HEK293 (cell line): ENCODE data around the gene TOMM34.

Source experiments
- CTCF ChIA-PET: fragments of 350-600 bp; formaldehyde crosslinking; extraction: SDS; loops from one replicate; lab custom pipeline; 2021; ENCODE audit warnings: antibody characterized with exemption; lab: Yijun Ruan, JAX
- POLR2A ChIA-PET: fragments of 300-600 bp; formaldehyde crosslinking; extraction: SDS; loops from one replicate; lab custom pipeline; 2020; ENCODE audit warnings: antibody characterized with exemption, inconsistent platforms; lab: Yijun Ruan, JAX
- H3K27ac ChIP-seq: fragments of 200-500 bp; sonication (Bioruptor generic); 2 replicates; pipeline ENCODE4 v1.5.1; 2014; ENCODE audit warnings: low read depth, low read length, control low read depth, inconsistent platforms; ENCODE audit errors: extremely low read depth
- H3K36me3 ChIP-seq, 2 experiments: fragments of 200-500 bp in 1 of 2; sonication (Bioruptor generic) in 1 of 2; 1 replicate in 1 of 2; 2 replicates in 1 of 2; pipeline ENCODE4 v1.5.1; 2014 to 2017; ENCODE audit warnings: inconsistent platforms in 2 of 2, low read length in 2 of 2; ENCODE audit not compliant: control insufficient read depth in 2 of 2, insufficient read depth in 1 of 2
- H3K4me1 ChIP-seq: fragments of 200-500 bp; sonication (Bioruptor generic); 2 replicates; pipeline ENCODE4 v1.5.1; 2014; ENCODE audit warnings: mild to moderate bottlenecking, low read length, inconsistent platforms; ENCODE audit not compliant: control insufficient read depth, insufficient read depth
- H3K4me3 ChIP-seq: 2 replicates; pipeline ENCODE4 v1.5.1; 2011; ENCODE audit warnings: low read depth, mild to moderate bottlenecking, control low read depth, low read length, moderate library complexity
- H3K9me3 ChIP-seq: fragments of 200-500 bp; sonication (Bioruptor generic); 2 replicates; pipeline ENCODE4 v1.5.1; 2014; ENCODE audit warnings: low read depth, low read length, inconsistent platforms; ENCODE audit not compliant: control insufficient read depth, insufficient read depth
- GLIS1 ChIP-seq: fragments of 450-650 bp; formaldehyde crosslinking; IDR thresholded peaks from 2 replicates; pipeline ENCODE4 v1.5.1; 2016; ENCODE audit warnings: missing biosample characterization, missing genetic modification characterization
- SP7 ChIP-seq: fragments of 450-650 bp; formaldehyde crosslinking; IDR thresholded peaks from 2 replicates; pipeline ENCODE4 v1.5.1; 2016; ENCODE audit warnings: missing biosample characterization, missing genetic modification characterization
- YY2 ChIP-seq: fragments of 450-650 bp; formaldehyde crosslinking; IDR thresholded peaks from 2 replicates; pipeline ENCODE4 v1.5.1; 2016; ENCODE audit warnings: missing biosample characterization, missing genetic modification characterization
- ZBTB21 ChIP-seq: fragments of 450-650 bp; formaldehyde crosslinking; IDR thresholded peaks from 2 replicates; pipeline ENCODE4 v1.5.1; 2017; ENCODE audit warnings: missing biosample characterization, missing genetic modification characterization
- ZBTB7A ChIP-seq: fragments of 450-650 bp; formaldehyde crosslinking; IDR thresholded peaks from 2 replicates; pipeline ENCODE4 v1.5.1; 2016; ENCODE audit warnings: low read depth, missing biosample characterization, missing genetic modification characterization
- ZFP69B ChIP-seq: fragments of 450-650 bp; formaldehyde crosslinking; IDR thresholded peaks from 2 replicates; pipeline ENCODE4 v1.5.1; 2016; ENCODE audit warnings: missing biosample characterization, missing genetic modification characterization
- ZNF184 ChIP-seq: fragments of 450-650 bp; IDR thresholded peaks from 2 replicates; pipeline ENCODE4 v1.5.1; 2018; ENCODE audit warnings: missing biosample characterization, mild to moderate bottlenecking, missing genetic modification characterization
- ZNF366 ChIP-seq: fragments of 450-650 bp; formaldehyde crosslinking; conservative IDR thresholded peaks from 2 replicates; pipeline ENCODE4 v1.5.1; 2016; ENCODE audit warnings: missing biosample characterization, missing genetic modification characterization
- ZNF37A ChIP-seq: fragments of 450-650 bp; IDR thresholded peaks from 2 replicates; pipeline ENCODE4 v1.5.1; 2018; ENCODE audit warnings: missing biosample characterization, missing genetic modification characterization
- ZNF394 ChIP-seq: fragments of 450-650 bp; formaldehyde crosslinking; IDR thresholded peaks from 2 replicates; pipeline ENCODE4 v1.5.1; 2016; ENCODE audit warnings: missing biosample characterization, missing genetic modification characterization, mild to moderate bottlenecking, moderate library complexity, borderline replicate concordance
- ZNF621 ChIP-seq: fragments of 450-650 bp; formaldehyde crosslinking; IDR thresholded peaks from 2 replicates; pipeline ENCODE4 v1.5.1; 2017; ENCODE audit warnings: missing biosample characterization, missing genetic modification characterization
- ZNF629 ChIP-seq: fragments of 450-650 bp; formaldehyde crosslinking; IDR thresholded peaks from 2 replicates; pipeline ENCODE4 v1.5.1; 2017; ENCODE audit warnings: missing biosample characterization, missing genetic modification characterization
- ZNF707 ChIP-seq: fragments of 450-650 bp; formaldehyde crosslinking; IDR thresholded peaks from 2 replicates; pipeline ENCODE4 v1.5.1; 2016; ENCODE audit warnings: missing biosample characterization, missing genetic modification characterization
- ZNF777 ChIP-seq: fragments of 450-650 bp; formaldehyde crosslinking; IDR thresholded peaks from 2 replicates; pipeline ENCODE4 v1.5.1; 2017; ENCODE audit warnings: missing biosample characterization, missing genetic modification characterization, borderline replicate concordance
- TF ChIP-seq, protein P1 (sequence below): fragments of 450-650 bp; formaldehyde crosslinking; IDR thresholded peaks from 2 replicates; pipeline ENCODE4 v1.5.1; 2017; ENCODE audit warnings: missing biosample characterization, missing genetic modification characterization
- TF ChIP-seq, protein P2 (sequence below): fragments of 450-650 bp; formaldehyde crosslinking; IDR thresholded peaks from 2 replicates; pipeline ENCODE4 v1.5.1; 2016; ENCODE audit warnings: missing biosample characterization, missing genetic modification characterization
- TF ChIP-seq, protein P3 (sequence below): fragments of 450-650 bp; formaldehyde crosslinking; IDR thresholded peaks from 2 replicates; pipeline ENCODE4 v1.5.1; 2016; ENCODE audit warnings: missing biosample characterization, missing genetic modification characterization, low read depth
- TF ChIP-seq, protein P4 (sequence below): fragments of 450-650 bp; formaldehyde crosslinking; IDR thresholded peaks from 2 replicates; pipeline ENCODE4 v1.5.1; 2016; ENCODE audit warnings: missing biosample characterization, missing genetic modification characterization, low read depth
- TF ChIP-seq, protein P5 (sequence below): fragments of 450-650 bp; formaldehyde crosslinking; IDR thresholded peaks from 2 replicates; pipeline ENCODE4 v1.5.1; 2017; ENCODE audit warnings: missing biosample characterization, missing genetic modification characterization
- TF ChIP-seq, protein P6 (sequence below): fragments of 450-650 bp; formaldehyde crosslinking; IDR thresholded peaks from 2 replicates; pipeline ENCODE4 v1.5.1; 2016; ENCODE audit warnings: missing biosample characterization, missing genetic modification characterization
- TF ChIP-seq, protein P7 (sequence below): fragments of 450-650 bp; formaldehyde crosslinking; IDR thresholded peaks from 2 replicates; pipeline ENCODE4 v1.5.1; 2017; ENCODE audit warnings: missing biosample characterization, missing genetic modification characterization

Gene TOMM34

DNA sequence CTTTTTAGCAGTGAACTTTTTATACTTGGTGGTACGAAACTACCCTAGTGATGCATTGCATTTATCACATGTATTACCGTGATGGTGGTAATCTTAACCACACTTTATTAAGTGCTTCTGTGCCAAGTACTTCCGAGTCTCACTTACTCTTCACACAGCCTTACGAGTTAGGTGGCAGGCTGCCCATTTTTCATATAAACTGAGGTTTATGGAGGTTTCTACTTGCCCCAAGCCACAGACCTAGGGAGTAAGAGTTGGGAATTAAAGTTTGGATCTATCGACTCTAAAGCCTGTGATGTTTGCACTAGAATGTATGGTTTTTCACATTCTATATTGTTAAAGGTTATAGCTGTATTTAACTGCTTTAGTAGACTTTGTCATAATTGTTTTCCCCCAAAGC lies 55.8 kb downstream of the TOMM34 start:
- H3K9me3 ChIP-seq: no peaks in the 10 kb centered on the region
- no peak overlapping the region for H3K4me3 ChIP-seq
- CTCF ChIA-PET: no interaction called here
- no peaks in the 10 kb centered on the region for H3K4me1 ChIP-seq
- POLR2A ChIA-PET: no interaction called here
- H3K27ac ChIP-seq: no peak overlapping the region
- TF ChIP-seq, protein P1, sequence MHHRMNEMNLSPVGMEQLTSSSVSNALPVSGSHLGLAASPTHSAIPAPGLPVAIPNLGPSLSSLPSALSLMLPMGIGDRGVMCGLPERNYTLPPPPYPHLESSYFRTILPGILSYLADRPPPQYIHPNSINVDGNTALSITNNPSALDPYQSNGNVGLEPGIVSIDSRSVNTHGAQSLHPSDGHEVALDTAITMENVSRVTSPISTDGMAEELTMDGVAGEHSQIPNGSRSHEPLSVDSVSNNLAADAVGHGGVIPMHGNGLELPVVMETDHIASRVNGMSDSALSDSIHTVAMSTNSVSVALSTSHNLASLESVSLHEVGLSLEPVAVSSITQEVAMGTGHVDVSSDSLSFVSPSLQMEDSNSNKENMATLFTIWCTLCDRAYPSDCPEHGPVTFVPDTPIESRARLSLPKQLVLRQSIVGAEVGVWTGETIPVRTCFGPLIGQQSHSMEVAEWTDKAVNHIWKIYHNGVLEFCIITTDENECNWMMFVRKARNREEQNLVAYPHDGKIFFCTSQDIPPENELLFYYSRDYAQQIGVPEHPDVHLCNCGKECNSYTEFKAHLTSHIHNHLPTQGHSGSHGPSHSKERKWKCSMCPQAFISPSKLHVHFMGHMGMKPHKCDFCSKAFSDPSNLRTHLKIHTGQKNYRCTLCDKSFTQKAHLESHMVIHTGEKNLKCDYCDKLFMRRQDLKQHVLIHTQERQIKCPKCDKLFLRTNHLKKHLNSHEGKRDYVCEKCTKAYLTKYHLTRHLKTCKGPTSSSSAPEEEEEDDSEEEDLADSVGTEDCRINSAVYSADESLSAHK (tag by site-specific recombination): peak; percentile 82
- TF ChIP-seq, protein P2, sequence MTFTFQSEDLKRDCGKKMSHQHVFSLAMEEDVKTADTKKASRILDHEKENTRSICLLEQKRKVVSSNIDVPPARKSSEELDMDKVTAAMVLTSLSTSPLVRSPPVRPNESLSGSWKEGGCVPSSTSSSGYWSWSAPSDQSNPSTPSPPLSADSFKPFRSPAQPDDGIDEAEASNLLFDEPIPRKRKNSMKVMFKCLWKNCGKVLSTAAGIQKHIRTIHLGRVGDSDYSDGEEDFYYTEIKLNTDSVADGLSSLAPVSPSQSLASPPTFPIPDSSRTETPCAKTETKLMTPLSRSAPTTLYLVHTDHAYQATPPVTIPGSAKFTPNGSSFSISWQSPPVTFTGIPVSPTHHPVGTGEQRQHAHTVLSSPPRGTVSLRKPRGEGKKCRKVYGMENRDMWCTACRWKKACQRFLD (tag by site-specific recombination): no peak
- peaks cover 25 to 89% of the 10 kb centered on the region in 2 experiments for H3K36me3 ChIP-seq

DNA sequence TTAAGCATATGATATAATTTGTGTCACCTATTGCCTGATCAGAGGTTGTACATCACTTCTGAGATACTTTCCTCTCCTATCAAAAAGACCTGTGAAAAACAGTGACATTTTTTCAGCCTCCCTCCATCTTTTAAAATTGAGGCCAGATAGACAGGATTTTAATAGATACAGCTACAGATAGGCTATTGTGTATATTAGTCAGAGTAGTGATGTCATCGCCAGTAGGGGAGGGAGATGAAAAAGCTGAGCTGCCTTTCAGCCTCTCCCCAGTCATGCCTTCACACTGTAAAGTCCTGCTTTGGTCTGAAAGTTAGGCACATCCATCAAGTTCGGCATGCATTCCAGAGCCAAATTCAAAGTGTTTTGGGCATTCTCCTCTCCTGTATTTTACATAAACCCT lies 58.2 kb downstream of the TOMM34 start:
- Histone ChIP-seq H3K9me3 (no peaks in the 10 kb centered on the region), H3K36me3 (peaks cover 21 to 74% of the 10 kb centered on the region in 2 experiments), H3K4me3 (no peak overlapping the region), H3K27ac (no peak overlapping the region), H3K4me1 (no peaks in the 10 kb centered on the region)
- CTCF ChIA-PET: no interaction called here
- POLR2A ChIA-PET: interaction anchor here (0.6 kb wide), 1 partner anchor 22 kb away, joined by 3 read pairs; no protein-coding TSS in a partner anchor
- 0 out of 2 replicates have a peak, but pooled peaks have one; percentile 27 for TF ChIP-seq ZNF394 (tag by site-specific recombination)
- TF ChIP-seq YY2 (tag by site-specific recombination): no peak
- peak; percentile 75; the same call in 1 of the 2 replicates for TF ChIP-seq ZNF366 (tag by site-specific recombination)
- TF ChIP-seq SP7 (tag by site-specific recombination): 0 out of 2 replicates have a peak, but pooled peaks have one; percentile 36
- TF ChIP-seq ZNF707: no peak
- TF ChIP-seq, protein P3, sequence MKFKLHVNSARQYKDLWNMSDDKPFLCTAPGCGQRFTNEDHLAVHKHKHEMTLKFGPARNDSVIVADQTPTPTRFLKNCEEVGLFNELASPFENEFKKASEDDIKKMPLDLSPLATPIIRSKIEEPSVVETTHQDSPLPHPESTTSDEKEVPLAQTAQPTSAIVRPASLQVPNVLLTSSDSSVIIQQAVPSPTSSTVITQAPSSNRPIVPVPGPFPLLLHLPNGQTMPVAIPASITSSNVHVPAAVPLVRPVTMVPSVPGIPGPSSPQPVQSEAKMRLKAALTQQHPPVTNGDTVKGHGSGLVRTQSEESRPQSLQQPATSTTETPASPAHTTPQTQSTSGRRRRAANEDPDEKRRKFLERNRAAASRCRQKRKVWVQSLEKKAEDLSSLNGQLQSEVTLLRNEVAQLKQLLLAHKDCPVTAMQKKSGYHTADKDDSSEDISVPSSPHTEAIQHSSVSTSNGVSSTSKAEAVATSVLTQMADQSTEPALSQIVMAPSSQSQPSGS (tag by site-specific recombination): peak; percentile 77
- TF ChIP-seq, protein P4, sequence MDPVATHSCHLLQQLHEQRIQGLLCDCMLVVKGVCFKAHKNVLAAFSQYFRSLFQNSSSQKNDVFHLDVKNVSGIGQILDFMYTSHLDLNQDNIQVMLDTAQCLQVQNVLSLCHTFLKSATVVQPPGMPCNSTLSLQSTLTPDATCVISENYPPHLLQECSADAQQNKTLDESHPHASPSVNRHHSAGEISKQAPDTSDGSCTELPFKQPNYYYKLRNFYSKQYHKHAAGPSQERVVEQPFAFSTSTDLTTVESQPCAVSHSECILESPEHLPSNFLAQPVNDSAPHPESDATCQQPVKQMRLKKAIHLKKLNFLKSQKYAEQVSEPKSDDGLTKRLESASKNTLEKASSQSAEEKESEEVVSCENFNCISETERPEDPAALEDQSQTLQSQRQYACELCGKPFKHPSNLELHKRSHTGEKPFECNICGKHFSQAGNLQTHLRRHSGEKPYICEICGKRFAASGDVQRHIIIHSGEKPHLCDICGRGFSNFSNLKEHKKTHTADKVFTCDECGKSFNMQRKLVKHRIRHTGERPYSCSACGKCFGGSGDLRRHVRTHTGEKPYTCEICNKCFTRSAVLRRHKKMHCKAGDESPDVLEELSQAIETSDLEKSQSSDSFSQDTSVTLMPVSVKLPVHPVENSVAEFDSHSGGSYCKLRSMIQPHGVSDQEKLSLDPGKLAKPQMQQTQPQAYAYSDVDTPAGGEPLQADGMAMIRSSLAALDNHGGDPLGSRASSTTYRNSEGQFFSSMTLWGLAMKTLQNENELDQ (tag by site-specific recombination): no peak
- TF ChIP-seq, protein P5, sequence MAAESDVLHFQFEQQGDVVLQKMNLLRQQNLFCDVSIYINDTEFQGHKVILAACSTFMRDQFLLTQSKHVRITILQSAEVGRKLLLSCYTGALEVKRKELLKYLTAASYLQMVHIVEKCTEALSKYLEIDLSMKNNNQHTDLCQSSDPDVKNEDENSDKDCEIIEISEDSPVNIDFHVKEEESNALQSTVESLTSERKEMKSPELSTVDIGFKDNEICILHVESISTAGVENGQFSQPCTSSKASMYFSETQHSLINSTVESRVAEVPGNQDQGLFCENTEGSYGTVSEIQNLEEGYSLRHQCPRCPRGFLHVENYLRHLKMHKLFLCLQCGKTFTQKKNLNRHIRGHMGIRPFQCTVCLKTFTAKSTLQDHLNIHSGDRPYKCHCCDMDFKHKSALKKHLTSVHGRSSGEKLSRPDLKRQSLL (tag by site-specific recombination): no peak
- peak; percentile 21; the same call in 1 of the 2 replicates for TF ChIP-seq GLIS1 (tag by site-specific recombination)
- no peak for TF ChIP-seq ZNF621 (tag by site-specific recombination)
- TF ChIP-seq ZBTB7A (tag by site-specific recombination): no peak
- TF ChIP-seq, protein P6, sequence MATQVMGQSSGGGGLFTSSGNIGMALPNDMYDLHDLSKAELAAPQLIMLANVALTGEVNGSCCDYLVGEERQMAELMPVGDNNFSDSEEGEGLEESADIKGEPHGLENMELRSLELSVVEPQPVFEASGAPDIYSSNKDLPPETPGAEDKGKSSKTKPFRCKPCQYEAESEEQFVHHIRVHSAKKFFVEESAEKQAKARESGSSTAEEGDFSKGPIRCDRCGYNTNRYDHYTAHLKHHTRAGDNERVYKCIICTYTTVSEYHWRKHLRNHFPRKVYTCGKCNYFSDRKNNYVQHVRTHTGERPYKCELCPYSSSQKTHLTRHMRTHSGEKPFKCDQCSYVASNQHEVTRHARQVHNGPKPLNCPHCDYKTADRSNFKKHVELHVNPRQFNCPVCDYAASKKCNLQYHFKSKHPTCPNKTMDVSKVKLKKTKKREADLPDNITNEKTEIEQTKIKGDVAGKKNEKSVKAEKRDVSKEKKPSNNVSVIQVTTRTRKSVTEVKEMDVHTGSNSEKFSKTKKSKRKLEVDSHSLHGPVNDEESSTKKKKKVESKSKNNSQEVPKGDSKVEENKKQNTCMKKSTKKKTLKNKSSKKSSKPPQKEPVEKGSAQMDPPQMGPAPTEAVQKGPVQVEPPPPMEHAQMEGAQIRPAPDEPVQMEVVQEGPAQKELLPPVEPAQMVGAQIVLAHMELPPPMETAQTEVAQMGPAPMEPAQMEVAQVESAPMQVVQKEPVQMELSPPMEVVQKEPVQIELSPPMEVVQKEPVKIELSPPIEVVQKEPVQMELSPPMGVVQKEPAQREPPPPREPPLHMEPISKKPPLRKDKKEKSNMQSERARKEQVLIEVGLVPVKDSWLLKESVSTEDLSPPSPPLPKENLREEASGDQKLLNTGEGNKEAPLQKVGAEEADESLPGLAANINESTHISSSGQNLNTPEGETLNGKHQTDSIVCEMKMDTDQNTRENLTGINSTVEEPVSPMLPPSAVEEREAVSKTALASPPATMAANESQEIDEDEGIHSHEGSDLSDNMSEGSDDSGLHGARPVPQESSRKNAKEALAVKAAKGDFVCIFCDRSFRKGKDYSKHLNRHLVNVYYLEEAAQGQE (tag by site-specific recombination): no peak
- peak; percentile 59 for TF ChIP-seq ZBTB21 (tag by site-specific recombination)
- 0 out of 2 replicates have a peak, but pooled peaks have one; percentile 22 for TF ChIP-seq ZNF184
- peak; percentile 86 for TF ChIP-seq ZNF629
- TF ChIP-seq, protein P7, sequence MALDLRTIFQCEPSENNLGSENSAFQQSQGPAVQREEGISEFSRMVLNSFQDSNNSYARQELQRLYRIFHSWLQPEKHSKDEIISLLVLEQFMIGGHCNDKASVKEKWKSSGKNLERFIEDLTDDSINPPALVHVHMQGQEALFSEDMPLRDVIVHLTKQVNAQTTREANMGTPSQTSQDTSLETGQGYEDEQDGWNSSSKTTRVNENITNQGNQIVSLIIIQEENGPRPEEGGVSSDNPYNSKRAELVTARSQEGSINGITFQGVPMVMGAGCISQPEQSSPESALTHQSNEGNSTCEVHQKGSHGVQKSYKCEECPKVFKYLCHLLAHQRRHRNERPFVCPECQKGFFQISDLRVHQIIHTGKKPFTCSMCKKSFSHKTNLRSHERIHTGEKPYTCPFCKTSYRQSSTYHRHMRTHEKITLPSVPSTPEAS: no peak
- no peak for TF ChIP-seq ZFP69B
- no peak for TF ChIP-seq ZNF777 (tag by site-specific recombination)
- TF ChIP-seq ZNF37A (tag by site-specific recombination): no peak
